Gastroesophageal sphincter (tissue), 3 donors: ENCODE data around the gene PTPRE.

Experiments used
- CTCF ChIP-seq, 4 experiments: fragments of 200-600 bp in 2 of 4; fragments of 450-650 bp in 2 of 4; sonication (generic) in 1 of 4; IDR thresholded peaks; one replicate each; pipeline ENCODE4 v1.5.1; 2017 to 2019; ENCODE audit warnings: antibody characterized with exemption in 4 of 4, mild to moderate bottlenecking in 2 of 4, moderate library complexity in 2 of 4
- EP300 ChIP-seq: sonication (generic); formaldehyde crosslinking; IDR thresholded peaks from one replicate; pipeline ENCODE4 v1.6.1; 2017; ENCODE audit warnings: antibody characterized with exemption, mild to moderate bottlenecking
- POLR2A ChIP-seq, 2 donors: fragments of 450-650 bp; IDR thresholded peaks; one replicate each; pipeline ENCODE4 v1.6.1; 2017; ENCODE audit warnings: antibody characterized with exemption in 2 of 2, mild to moderate bottlenecking in 2 of 2, moderate library complexity in 1 of 2

DNA sequence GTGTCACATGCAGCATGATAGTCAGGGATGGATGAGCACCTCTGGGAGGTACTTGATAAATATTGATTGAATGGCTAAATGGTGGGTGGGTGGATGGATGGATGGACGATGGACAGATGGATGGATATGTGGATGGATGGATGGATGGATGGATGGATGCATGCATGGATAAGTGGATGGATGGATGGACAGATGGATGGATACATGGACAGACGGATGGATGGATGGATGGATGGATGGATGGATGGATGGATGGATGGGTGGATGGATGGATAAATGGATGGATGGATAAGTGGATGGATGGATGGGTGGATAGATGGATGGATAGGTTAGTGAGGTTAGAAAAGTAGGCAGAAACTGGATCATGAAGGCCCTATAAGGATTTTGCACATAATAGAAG lies 37.4 kb downstream of the PTPRE start:
- TF ChIP-seq POLR2A (IDR thresholded peaks at IDR 0.05): no peak
- TF ChIP-seq EP300: no peak
- no peak for TF ChIP-seq CTCF (IDR thresholded peaks at IDR 0.05)
